Measurements from ENCODE around the gene OR8A1. TPM values are rescaled to one million over a fixed set of nuclear protein-coding genes. Genes with fewer than 3 reads are reported as not detected.

The OR8A1 gene
- not detected in 2 replicates for total RNA-seq

- Histone ChIP-seq H3K9me3 (ENCODE audit: low read depth, low read length) (no peaks in the 10 kb centered on the region), H4K20me1 (ENCODE audit: insufficient read depth, low read length) (no peaks in the 10 kb centered on the region), H3K4me1 (ENCODE audit: insufficient read depth, low read length) (no peaks in the 10 kb centered on the region), H3K36me3 (ENCODE audit: insufficient read depth, low read length) (no peaks in the 10 kb centered on the region), H3K4me2 (ENCODE audit: insufficient read depth, low read length) (no peak within 1 kb of the TSS), H3K27me3 (ENCODE audit: insufficient read depth, low read length) (no peaks in the 10 kb centered on the region), H3K27ac (ENCODE audit: low read depth, low read length) (no peak within 1 kb of the TSS), H3K4me3 (ENCODE audit: insufficient read depth, low read length) (no peak within 1 kb of the TSS), H3K79me2 (ENCODE audit: insufficient read depth, low read length) (no peaks in the 10 kb centered on the region), H2AFZ (ENCODE audit: low read length) (no peak within 1 kb of the TSS)
- DNase-seq (ENCODE audit: insufficient read length, low spot score, missing footprints), result no peak
- TF ChIP-seq, protein P1, sequence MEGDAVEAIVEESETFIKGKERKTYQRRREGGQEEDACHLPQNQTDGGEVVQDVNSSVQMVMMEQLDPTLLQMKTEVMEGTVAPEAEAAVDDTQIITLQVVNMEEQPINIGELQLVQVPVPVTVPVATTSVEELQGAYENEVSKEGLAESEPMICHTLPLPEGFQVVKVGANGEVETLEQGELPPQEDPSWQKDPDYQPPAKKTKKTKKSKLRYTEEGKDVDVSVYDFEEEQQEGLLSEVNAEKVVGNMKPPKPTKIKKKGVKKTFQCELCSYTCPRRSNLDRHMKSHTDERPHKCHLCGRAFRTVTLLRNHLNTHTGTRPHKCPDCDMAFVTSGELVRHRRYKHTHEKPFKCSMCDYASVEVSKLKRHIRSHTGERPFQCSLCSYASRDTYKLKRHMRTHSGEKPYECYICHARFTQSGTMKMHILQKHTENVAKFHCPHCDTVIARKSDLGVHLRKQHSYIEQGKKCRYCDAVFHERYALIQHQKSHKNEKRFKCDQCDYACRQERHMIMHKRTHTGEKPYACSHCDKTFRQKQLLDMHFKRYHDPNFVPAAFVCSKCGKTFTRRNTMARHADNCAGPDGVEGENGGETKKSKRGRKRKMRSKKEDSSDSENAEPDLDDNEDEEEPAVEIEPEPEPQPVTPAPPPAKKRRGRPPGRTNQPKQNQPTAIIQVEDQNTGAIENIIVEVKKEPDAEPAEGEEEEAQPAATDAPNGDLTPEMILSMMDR (IDR thresholded peaks at IDR 0.05; ENCODE audit: extremely low read depth, low read depth, low read length), result no peak
These were observed at the start of gene OR8A1 for GRCh38 chr11:124569697-124570096. Gene OR8A1, plus strand, starts transcription at chr11:124569997. Its CDS starts 123 bp downstream, at chr11:124570120.

GRCh38 chr11:124520550-124520854, 49.3 kb upstream of the OR8A1 start:
- no peaks in the 10 kb centered on the region for H3K9me3 ChIP-seq (ENCODE audit: low read depth, low read length)
- no peak for DNase-seq (ENCODE audit: insufficient read length, low spot score, missing footprints)
- H3K79me2 ChIP-seq (ENCODE audit: insufficient read depth, low read length), result no peaks in the 10 kb centered on the region
- no peaks in the 10 kb centered on the region for H3K4me1 ChIP-seq (ENCODE audit: insufficient read depth, low read length)
- H3K27ac ChIP-seq (ENCODE audit: low read depth, low read length), result no peak overlapping the region
- no peak overlapping the region for H2AFZ ChIP-seq (ENCODE audit: low read length)
- H3K4me2 ChIP-seq (ENCODE audit: insufficient read depth, low read length), result no peak overlapping the region
- H3K27me3 ChIP-seq (ENCODE audit: insufficient read depth, low read length), result no peaks in the 10 kb centered on the region
- H3K36me3 ChIP-seq (ENCODE audit: insufficient read depth, low read length), result no peaks in the 10 kb centered on the region
- H4K20me1 ChIP-seq (ENCODE audit: insufficient read depth, low read length), result no peaks in the 10 kb centered on the region
- TF ChIP-seq, protein P1 (IDR thresholded peaks at IDR 0.05; ENCODE audit: extremely low read depth, low read depth, low read length), result no peak
- no peak overlapping the region for H3K4me3 ChIP-seq (ENCODE audit: insufficient read depth, low read length)

DNA sequence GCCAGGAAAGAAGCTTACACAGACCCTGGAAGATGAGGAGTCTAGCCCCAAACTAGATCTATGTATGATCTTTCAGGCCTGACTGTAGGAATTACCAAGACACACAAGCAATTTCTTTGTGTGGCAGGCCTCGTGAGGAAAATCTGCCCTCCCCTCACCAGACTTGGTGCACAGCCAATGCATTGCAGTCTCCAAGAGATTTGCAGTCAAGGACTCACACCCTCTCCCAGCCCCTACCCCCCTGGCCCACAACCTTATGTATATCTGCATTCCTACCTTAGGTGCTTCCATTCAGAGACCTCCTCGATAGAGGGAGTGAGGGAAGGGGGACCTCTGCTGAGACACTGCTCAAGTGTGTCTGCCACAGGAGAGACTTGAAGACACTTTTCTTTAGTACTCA, 36.2 kb upstream of the OR8A1 start:
- Histone ChIP-seq H4K20me1 (ENCODE audit: insufficient read depth, low read length) (no peaks in the 10 kb centered on the region), H3K36me3 (ENCODE audit: insufficient read depth, low read length) (no peaks in the 10 kb centered on the region), H3K27ac (ENCODE audit: low read depth, low read length) (no peak overlapping the region), H3K79me2 (ENCODE audit: insufficient read depth, low read length) (no peaks in the 10 kb centered on the region), H3K9me3 (ENCODE audit: low read depth, low read length) (no peaks in the 10 kb centered on the region), H3K4me1 (ENCODE audit: insufficient read depth, low read length) (no peaks in the 10 kb centered on the region), H3K4me3 (ENCODE audit: insufficient read depth, low read length) (no peak overlapping the region), H3K4me2 (ENCODE audit: insufficient read depth, low read length) (no peak overlapping the region), H2AFZ (ENCODE audit: low read length) (no peak overlapping the region), H3K27me3 (ENCODE audit: insufficient read depth, low read length) (no peaks in the 10 kb centered on the region)
- TF ChIP-seq, protein P1 (IDR thresholded peaks at IDR 0.05; ENCODE audit: extremely low read depth, low read depth, low read length), result no peak
- no peak for DNase-seq (ENCODE audit: insufficient read length, low spot score, missing footprints)

DNA sequence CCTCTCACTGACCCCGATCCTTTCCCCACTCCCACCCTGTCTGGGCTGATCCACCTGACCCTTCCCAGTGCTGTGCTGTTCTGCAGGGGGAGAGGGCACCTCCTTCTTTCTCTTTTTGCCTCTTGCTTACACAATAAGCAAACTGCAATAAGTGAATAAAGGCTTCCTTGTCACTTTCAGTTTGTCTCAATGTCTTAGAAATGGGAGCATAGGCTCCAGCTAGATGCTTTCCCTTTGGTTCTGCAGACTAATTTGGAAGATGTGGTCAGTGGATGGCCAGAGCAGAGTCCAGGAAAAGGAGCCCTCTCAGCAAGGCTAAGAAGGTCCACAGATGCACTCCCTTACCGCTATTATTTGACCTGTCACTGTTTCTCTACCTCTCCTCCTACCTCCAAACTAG, 35.7 kb upstream of the OR8A1 start:
- DNase-seq (ENCODE audit: insufficient read length, low spot score, missing footprints), result no peak
- Histone ChIP-seq H3K4me2 (ENCODE audit: insufficient read depth, low read length) (no peak overlapping the region), H2AFZ (ENCODE audit: low read length) (no peak overlapping the region), H4K20me1 (ENCODE audit: insufficient read depth, low read length) (no peaks in the 10 kb centered on the region), H3K4me1 (ENCODE audit: insufficient read depth, low read length) (no peaks in the 10 kb centered on the region), H3K4me3 (ENCODE audit: insufficient read depth, low read length) (no peak overlapping the region), H3K27me3 (ENCODE audit: insufficient read depth, low read length) (no peaks in the 10 kb centered on the region), H3K79me2 (ENCODE audit: insufficient read depth, low read length) (no peaks in the 10 kb centered on the region), H3K27ac (ENCODE audit: low read depth, low read length) (no peak overlapping the region), H3K9me3 (ENCODE audit: low read depth, low read length) (no peaks in the 10 kb centered on the region), H3K36me3 (ENCODE audit: insufficient read depth, low read length) (no peaks in the 10 kb centered on the region)
- TF ChIP-seq, protein P1 (IDR thresholded peaks at IDR 0.05; ENCODE audit: extremely low read depth, low read depth, low read length), result no peak

All from osteoblast (primary cell).